ENCODE results near the gene EVL.

DNA sequence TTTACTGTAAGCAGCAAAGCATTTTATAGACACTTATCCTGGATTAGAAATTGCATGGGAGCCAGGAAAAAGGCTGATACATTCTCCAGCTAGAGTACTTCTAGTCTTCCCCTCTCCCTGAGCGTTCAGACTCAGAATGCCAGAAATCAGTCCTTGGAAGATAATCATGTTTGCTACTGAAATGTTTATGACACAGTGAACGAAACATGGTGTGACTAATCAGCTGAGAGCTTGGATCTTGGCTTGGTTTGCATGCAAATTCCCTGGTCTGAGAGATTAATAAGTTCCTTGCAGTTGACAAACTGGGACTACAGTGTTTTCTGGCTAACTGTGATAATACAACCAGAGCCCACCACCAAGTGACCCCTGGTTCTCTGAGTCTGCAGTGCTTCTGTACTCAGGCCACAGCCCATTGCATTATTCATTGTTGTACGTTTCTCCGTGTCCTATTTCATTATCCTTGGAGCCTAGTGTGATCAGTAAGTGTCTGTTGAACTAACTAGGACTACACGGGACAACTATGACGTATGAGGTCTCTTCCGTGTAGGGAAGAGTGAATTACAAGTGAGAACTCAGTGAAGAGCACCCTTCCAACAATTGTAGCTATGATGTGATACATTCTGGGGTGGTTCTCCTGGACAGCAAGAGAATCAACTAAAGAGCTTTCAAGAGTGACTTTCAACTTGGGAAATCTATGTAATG, 34.6 kb upstream of the EVL start:
- TF ChIP-seq, protein P1, sequence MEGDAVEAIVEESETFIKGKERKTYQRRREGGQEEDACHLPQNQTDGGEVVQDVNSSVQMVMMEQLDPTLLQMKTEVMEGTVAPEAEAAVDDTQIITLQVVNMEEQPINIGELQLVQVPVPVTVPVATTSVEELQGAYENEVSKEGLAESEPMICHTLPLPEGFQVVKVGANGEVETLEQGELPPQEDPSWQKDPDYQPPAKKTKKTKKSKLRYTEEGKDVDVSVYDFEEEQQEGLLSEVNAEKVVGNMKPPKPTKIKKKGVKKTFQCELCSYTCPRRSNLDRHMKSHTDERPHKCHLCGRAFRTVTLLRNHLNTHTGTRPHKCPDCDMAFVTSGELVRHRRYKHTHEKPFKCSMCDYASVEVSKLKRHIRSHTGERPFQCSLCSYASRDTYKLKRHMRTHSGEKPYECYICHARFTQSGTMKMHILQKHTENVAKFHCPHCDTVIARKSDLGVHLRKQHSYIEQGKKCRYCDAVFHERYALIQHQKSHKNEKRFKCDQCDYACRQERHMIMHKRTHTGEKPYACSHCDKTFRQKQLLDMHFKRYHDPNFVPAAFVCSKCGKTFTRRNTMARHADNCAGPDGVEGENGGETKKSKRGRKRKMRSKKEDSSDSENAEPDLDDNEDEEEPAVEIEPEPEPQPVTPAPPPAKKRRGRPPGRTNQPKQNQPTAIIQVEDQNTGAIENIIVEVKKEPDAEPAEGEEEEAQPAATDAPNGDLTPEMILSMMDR (IDR thresholded peaks at IDR 0.05): no peak
- TF ChIP-seq POLR2A (IDR thresholded peaks at IDR 0.05): no peak
